Measurements from ENCODE around the gene ATP8A2.
A peak's percentile ranks its signal among the peaks of the same experiment; 100 is the strongest.

Gene ATP8A2

DNA sequence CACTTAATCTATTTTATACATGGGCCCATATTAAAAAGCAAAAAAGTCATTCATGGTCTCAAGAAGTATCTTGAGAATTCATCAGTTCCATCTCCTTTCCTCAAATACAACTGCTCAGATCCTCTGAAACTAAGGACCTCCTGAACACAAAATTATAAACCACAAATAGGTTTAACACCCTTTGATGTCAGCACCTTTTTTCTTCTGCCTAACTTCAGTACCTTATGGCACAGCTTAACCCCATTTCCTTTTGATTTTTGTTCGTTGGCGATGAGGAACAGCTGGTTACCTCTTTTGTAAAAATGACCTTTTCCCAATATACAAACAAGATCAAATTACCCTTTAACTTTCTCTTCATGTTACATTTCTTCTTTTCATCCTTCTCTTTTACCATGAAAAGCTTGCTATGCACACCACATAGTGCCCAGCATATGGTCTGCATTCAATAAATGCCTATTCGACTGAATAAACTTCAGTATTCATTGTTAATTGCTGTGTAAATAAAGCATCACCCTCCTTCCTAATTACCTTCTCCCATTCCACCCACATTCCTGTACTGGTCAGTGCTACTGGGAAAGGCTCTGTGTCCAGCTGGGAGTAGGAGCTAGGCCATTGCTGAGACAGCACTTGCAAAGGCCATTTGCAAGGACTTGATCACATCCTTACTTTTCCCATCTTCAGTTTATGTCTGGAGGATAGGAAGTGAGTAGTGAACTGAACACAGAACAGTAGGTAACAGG is 362.1 kb downstream of the ATP8A2 start:
- DNase-seq: no peak

DNA sequence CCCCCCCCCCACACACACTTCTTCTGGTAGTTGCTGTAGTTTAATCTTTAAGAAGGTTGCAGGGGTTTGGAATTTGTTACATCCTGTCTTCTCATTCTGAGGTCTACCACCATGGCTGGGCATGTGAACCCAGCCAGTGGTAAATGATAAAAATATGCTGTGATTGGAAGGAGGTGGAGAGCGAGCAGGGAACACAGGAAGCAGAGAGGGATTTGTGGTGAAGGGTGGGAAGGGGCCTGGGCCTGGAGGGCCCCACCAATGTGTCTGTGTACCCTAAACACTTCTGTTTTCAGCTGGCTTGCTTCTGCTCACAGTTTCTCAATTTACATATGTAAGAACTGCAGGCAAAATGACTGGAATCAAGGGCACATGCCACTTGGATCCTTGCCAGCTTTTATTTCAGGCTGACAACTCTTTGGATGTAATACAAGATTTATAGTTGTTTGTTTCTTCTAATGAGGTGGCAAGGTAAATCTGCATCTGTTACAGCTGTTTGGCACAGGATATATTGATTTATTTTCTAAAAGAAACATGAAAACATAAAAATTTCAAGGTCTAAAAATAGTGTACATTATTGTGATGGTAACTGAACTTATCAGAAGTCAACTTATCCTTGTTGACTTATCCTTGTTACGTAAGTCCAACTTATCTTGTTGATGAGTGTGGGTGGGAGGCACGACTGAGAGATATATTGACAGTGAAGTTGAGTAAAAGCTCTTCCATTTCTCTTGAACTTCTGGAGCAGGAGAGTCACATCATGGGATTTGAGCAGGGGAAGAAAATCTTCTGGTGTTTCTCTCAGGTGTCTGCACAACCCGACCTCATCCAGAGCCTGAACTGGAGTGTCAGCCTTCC is 366.8 kb downstream of the ATP8A2 start:
- DNase-seq: no peak

DNA sequence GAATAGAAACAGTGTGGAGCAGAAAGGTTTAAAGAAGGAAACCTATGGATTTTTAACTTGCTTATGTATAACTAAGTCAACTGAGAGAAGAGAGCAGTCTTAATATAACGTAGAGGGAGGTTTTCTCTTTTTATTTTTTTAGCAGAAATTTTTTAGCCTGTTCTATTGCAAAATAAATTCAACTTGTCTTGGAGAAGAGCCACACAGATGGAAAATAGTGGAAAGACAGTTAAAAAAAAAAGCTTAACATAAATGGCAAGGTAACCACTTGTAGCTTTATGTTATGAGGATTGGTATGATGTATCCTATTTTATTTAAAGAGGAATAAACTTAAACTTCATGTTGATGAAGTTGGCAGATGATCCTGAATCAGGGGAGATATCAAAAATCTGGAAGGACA is 367.6 kb downstream of the ATP8A2 start:
- DNase-seq: no peak

DNA sequence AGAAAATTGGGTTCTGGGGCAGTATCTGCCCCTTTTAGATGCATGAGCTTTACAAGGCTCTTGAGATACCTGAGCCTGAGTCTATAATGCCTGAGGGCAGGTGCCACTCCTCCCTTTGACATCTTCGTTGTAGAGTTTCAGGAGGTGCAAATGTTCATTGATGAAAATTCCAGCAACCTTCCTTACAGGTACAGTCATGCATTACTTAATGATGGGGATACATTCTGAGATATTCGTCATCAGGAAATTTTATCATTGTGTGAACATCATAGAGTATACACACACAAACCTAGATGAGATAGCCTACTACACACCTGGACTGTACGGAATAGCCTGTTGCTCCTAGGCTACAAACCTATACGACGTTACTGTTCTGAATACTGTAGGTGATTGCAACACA is 370.0 kb downstream of the ATP8A2 start:
- DNase-seq: no peak

DNA sequence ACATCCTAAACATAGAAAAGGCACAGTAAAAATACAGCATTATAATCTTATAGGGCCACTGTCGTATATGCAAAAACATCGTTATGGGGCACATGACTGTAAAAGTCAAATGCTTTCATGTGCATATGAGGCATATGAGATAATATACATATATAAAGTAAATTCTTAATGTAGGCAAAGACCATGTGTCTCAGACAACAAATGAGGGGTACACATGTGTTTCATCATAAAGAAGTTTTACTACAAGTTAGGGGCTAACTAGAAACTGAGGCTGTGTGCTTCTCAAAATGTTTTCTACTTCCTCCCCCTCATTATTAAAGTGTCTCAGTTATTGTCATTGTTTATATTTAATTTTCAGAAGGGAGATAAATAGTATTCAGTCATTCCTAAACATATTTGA is 370.4 kb downstream of the ATP8A2 start:
- DNase-seq: no peak

DNA sequence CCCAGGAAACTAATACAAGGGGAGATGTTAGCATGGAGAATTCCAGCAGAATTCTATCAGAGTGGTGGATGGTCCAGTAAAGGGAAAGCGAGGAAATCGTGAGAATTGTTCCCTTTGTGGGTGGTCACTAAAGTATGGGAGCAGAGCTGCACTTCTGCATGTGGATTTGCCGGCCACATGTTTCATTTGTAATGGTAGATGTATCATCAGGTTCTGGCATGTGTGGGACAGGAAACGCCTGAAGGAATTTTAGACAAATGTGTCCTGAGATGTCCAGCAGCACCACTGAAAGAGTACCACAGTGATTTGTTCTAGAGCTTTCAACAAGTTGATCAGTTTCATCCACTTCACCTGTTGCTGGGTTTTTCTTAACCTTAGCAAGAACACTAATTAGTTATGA is 371.6 kb downstream of the ATP8A2 start:
- no peak for DNase-seq

DNA sequence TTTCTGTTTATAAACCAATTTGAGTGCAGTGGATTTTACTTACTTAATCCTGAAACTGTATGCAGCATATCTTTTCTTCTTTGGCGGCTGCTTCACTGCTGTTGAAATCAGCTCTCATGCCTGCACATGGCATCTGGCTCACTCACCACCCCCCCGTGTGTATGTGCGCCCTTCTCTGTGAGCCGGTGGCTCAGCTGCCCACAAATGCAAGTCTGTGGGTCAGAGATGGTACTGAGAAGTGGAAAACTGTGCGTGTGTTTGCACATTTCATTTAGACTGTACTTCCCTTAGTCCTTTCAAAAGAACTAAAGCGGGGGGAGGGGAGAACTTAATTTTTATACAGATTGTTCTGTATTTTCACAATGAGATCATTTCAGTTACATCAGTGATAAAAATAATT is 372.4 kb downstream of the ATP8A2 start:
- no peak for DNase-seq

DNA sequence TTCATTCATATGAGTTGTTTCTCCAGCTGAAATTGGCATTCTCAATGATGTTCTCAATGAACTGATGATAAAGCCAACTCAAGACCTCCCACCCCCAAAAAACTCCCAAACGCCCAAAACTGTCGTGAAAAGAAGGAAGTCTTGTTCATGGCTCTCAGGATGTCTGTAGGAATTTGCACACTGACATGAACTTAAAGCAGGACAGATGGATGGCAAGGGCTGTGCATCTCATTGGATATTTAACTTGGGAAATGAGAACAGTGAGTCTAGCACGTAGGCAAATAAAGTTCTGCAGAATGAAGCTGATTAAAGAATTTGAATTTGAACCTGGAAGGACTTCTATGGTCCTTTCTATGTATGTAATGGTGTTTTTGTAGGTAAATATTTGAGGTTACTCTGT is 374.4 kb downstream of the ATP8A2 start:
- DNase-seq: no peak

DNA sequence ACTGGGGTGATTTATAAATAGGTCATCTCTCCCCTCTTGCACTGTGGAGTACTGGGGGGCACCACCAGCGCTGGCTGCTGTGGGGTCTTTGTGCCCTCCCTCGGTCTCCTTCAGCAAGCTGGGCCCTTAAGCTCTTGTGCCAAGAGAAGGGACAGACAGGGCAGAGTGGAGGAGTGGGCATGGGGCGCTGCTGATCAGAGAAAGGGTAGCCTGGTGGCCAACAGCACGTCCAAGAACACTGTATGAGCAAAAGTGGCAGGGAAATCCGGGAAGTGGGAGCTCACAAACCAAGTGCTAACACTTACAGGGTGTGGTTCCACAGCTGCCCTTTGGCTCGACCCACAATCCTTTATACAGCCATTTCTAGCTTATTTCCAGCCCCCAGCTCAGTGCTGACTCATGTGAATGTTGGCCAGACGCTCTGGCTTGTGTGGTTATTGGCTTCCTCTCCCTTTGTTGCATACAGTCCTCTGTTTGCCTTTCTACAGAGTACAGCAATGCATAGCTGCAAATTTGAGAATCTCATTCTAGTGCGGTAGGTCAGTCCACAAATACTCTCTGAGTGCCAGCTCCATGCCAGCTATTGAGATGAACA is 381.3 kb downstream of the ATP8A2 start:
- no peak for DNase-seq

DNA sequence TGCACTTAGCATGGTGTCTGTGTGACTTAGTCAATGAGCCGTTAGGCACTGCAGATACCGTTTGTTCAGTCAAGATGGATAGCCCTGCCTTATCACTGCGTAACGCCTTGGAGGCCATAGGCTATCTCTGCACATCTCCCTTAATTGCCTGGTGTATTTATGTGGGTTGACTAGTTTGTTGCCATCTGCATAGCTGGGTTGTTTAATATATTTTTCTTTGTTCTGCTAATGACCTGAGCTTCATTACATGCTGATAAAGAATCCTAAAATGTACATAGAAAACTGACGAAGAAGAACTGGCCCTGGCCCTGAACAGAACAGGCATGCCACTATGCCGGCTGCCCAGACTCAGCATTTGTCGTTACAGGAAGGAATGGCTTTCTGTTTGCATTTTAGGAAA is 382.2 kb downstream of the ATP8A2 start:
- DNase-seq: no peak

DNA sequence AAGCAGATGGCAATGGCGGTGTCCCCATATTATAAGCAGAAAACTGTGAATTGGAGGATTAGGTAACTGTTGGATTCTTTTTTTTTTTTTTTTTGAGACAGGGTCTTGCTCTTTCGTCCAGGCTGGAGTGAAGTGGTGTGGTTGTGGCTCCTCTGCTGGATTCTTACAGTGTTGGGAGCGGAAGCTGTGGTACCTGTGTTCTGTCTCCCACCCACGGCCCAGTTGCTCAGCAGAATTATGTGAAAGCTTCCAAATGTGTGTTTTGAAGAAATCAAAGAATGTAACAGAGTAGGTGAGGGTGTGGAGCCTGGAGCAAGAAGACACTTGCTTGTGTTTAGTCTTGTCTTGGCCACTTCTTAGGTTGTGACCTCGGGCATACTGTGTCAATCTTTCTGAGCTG is 384.5 kb downstream of the ATP8A2 start:
- DNase-seq: no peak

DNA sequence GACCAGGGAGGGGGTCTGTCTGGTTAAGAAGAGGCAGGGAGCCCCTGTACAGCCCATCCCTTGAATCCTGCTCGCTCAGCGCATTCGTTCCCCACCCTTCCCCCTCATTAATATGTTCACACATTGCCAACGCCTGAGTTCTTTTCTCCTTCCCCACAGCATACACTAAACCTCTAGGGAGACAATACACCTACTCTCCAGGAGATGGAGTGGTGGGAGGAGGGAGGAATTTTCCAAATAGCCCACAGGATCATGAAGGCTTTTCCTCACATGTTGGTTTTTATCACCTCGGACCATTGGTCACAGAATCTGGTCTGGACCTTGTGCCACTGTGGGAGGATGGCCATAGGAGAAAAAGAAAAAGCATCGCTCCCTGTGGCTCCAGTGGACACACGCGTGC is 385.1 kb downstream of the ATP8A2 start:
- DNase-seq: no peak

DNA sequence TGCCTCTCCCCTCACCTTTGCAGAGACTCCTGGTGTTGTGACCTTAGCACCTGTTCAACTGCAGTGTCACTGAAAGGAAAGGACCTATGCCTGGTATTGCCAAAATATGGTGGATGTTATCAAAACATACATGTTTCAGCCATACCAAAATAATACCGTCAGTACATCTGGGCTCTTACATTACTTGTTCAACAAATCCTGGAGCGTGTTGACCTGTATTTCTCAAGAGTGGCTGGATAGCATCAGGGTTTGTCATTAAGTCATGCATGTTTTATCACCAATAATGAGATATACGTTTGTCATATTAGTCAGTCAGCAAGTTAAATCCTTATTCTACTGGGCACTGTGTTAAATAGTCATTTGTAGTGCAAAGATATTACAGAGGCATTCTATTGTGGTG is 389.3 kb downstream of the ATP8A2 start:
- DNase-seq: no peak

DNA sequence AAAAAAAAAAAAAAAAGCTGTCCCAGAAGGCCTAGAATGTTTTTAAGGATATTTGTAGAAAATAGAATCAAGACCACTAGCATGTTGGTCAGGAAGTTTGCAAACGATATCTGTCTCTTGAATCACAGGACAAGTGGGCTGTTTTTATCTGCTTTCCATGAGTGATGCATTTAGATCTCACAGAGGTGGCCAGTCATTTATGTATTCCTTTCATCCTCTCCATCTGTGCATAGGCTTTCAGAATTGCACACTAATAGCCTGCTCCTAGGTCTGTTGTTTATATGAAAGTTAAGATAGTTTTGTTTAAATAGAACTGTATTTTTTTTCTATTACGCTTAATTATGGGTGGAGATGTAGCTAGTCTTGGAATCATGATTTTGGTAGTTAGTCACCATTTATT is 390.5 kb downstream of the ATP8A2 start:
- no peak for DNase-seq

DNA sequence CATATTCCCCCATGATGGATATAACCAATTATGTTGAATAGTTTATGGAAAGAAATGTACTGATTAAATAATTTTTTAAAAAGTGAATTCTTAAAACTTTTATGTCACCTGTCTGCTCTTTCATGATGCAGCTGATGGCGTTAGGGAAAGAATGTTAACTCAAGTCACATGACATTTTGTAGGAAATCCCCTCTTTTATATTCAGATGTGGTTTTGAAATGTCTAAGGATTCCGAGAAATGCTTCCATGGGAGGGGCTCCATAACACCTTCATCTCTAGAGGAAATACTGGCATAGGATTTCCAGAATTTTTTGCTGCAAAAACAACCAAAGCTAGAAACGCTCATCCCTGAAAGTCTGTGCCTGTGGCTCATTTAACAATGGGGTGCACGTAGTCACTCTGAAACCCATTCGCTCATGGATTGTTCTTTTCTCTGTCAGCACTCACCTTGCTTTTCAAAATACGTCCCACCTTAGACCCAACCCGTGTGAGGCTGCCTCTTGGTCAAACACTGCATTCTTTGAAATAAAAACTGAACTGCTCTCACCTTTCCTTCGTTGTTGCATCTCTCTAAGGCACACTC is 391.1 kb downstream of the ATP8A2 start:
- DNase-seq: no peak

DNA sequence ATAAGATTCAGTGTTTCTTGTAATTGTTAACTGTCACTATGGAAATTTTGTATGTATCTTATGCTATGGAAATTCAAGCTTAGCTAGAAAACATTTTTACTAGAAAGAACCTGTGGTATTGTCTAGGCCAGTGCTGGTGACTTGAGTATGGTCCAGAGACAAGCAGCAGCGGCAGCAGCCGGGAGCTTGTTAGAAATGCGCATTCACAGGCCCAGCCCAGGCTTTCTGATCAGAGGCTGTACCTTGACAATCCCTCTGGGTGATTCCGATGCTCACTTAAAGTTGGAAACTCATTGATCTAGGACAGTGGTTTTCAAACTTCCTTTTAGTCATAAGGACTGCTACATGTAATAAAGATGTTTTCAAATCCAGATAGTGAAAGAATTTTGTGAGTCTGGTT is 392.6 kb downstream of the ATP8A2 start:
- no peak for DNase-seq

DNA sequence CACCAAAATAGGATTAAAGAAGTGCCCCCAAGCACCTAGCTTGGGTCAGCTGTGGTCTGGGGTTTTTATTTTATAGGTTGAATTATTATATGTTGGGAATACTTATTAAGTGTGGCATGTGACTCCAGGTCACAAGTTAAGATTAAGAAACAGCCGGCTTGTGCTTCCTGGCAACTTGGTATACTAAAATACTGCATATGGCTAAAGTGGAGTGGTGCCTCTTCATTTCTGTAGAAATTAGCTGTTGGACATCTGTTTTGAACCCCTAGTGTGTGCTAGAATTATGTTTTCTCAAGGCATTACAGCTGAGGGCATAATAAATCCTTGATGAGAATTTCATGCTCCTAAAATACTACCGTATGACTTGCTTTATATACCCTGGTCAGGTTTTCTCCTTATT is 393.5 kb downstream of the ATP8A2 start:
- no peak for DNase-seq

DNA sequence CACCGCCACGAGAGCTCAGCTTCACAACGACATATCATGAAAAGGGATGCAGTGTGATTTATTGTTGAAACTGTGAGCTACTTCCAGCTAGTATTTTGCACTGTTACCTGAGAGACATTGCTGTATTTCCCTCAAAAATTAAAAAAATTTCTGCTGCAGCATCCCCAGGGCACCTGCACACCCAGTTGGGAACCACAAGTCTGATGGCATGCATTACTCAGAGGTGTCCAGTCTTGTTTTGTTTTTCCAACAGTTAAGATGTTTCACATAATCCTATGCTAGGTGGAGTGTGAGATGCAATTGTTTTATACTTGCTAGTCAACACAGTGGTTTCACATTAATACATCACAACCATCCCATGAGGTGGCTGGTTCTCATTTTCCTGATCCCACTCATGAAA is 394.8 kb downstream of the ATP8A2 start:
- no peak for DNase-seq

DNA sequence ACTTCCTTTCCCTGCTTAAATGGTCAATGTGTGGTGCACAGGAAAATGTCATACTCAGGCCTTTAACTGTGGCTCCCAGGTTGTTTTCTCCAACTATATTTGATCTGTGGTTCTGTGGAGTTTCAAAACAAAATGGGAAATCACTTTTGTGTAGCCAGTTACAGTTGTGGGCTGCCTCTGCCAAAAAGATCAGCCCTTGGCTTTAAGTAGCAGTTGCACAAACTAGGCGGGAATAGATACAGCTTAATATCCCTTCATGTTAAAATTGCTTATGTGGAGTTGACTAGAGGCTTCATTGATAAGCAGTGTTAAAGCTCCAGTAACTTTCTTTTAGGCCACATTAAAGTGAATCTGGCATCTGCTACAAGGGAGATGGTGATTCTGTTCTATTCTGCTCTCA is 395.2 kb downstream of the ATP8A2 start:
- no peak for DNase-seq

DNA sequence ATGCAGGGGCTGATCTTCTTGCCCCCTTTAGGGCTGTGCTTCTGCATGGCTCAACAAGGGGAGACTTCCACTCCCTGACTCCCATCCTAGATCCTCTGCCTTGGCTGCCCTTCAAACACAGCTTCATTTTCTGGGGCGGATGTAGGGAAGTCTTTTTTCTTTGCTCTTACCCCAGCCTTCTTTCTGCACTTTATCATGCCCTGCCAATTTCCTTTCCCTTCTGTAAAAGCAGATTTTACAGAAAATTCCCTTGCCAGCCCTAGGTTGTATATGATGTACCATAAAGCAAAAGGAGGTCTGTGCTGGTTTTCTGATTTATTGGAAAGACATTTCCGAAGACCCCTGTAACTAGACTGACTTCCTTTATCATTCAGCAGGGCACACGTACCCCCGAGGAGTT is 396.6 kb downstream of the ATP8A2 start:
- DNase-seq: no peak

DNA sequence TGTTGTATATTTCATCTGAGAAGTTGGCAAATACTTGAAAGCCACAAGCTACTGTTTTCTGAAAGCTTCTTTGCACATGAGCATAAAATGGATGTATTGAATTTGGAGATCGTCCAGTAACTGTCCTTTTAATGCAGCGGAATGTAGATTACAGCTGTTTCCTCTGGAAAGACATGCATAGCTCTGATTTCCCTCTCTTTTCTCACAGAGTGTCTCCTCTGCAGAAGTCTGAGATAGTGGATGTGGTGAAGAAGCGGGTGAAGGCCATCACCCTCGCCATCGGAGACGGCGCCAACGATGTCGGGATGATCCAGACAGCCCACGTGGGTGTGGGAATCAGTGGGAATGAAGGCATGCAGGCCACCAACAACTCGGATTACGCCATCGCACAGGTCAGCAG is 397.1 kb downstream of the ATP8A2 start:
- no peak for DNase-seq

DNA sequence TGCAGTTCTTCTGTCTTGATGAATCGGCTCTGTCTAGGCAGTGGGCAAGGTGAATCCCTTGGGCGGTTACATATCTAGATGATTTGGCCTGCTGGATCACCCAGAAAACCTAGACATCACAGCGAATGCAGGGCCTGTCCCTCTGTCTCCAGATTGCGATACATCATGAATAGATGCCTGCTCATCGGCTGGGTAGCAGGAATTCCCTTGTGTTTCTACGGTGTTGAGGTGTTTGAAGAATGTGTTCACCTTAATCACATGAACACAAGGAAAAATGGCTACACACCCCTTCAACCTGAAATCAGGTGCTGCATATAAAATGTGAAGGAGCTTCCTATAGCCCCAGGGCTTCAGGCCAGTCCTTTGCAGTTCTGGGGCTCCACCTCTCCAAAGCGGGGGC is 398.8 kb downstream of the ATP8A2 start:
- DNase-seq: no peak

DNA sequence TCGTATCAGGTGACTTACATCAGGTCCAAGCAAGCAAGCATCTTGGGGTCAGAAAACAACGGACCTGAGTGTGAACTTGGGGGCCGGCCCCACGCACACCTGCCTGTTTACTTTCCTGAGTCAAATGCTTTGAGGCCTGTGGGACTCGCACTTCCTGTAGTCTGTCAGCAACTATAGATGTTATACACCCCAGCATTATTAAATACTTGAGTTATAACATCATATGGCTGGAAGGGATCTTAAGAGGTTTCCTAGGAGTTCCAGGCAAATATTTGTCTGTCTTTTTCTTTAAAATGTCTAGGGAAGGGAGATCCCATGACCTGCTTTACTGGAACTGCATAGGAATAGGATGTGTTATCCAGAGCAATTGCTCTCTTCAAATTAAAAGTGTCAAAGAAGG is 399.4 kb downstream of the ATP8A2 start:
- DNase-seq: peak in 1 of 2 experiments; percentile 10
